ENCODE data around the gene FSIP2.

- TF ChIP-seq CTCF (IDR thresholded peaks at IDR 0.05) (no peak), POLR2A (IDR thresholded peaks at IDR 0.05) (no peak)
Measured at GRCh38 chr2:185771396-185771795, 32.8 kb downstream of the FSIP2 start.
